Measurements from ENCODE around the gene THRAP3.

- TF ChIP-seq CTCF (conservative IDR thresholded peaks at IDR 0.05; ENCODE audit: low read depth, low read length) (no peak), EZH2phosphoT487 (IDR thresholded peaks at IDR 0.05; ENCODE audit: borderline replicate concordance, low read length) (no peak)
These were observed 115.4 kb downstream of the THRAP3 start for GRCh38 chr1:36339615-36340014.

All from PC-3 (cell line).